Body of pancreas (tissue), 4 donors: ENCODE data around the gene NIPA2. TPM values are rescaled to one million over a fixed set of nuclear protein-coding genes. Genes with fewer than 3 reads are reported as not detected.

Experiments
- ATAC-seq: fragments of 150-250 bp; one replicate; pipeline ENCODE4 v1.9.1; 2016
- DNase-seq, 4 donors: peaks; one replicate each; pipeline ENCODE4 v3.0.0-alpha.2; 2019
- H3K27ac ChIP-seq, 4 donors: fragments of 200-600 bp; sonication (generic); 1 replicate in 3 of 4; 2 replicates in 1 of 4; pipeline versions ENCODE4 v1.5.1 to v1.6.1; 2016 to 2019; ENCODE audit warnings: mild to moderate bottlenecking in 1 of 4, mixed read lengths in 1 of 4, moderate library complexity in 1 of 4
- H3K27me3 ChIP-seq, 2 donors: fragments of 200-600 bp; sonication (generic); one replicate each; pipeline ENCODE4 v1.6.0; 2016; ENCODE audit warnings: mild to moderate bottlenecking in 1 of 2
- H3K36me3 ChIP-seq, 2 donors: fragments of 200-600 bp; sonication (generic); replicated peaks in 1 of 2; 2 replicates each; pipeline ENCODE4 v1.5.1; 2016; ENCODE audit warnings: low read depth in 2 of 2; ENCODE audit not compliant: insufficient read depth in 1 of 2
- H3K4me1 ChIP-seq: fragments of 200-600 bp; sonication (generic); one replicate; pipeline ENCODE4 v1.6.0; 2016
- H3K4me3 ChIP-seq, 2 donors: fragments of 200-600 bp; sonication (generic); 1 replicate in 1 of 2; 2 replicates in 1 of 2; pipeline ENCODE4 v1.5.1; 2016 to 2019
- H3K9me3 ChIP-seq, 3 donors: fragments of 200-600 bp; sonication (generic); 1 replicate in 2 of 3; 2 replicates in 1 of 3; pipeline ENCODE4 v1.5.1; 2016
- CTCF ChIP-seq, 7 experiments: fragments of 450-650 bp in 4 of 7; fragments of 200-600 bp in 3 of 7; sonication (generic) in 3 of 7; IDR thresholded peaks; one replicate each; pipeline ENCODE4 v1.5.1; 2016 to 2019; ENCODE audit warnings: antibody characterized with exemption in 7 of 7
- POLR2A ChIP-seq, 3 donors: fragments of 450-650 bp; IDR thresholded peaks; one replicate each; pipeline ENCODE4 v1.6.1; 2016; ENCODE audit warnings: antibody characterized with exemption in 3 of 3, mild to moderate bottlenecking in 2 of 3
- WGBS, 2 donors: methylation state at CpG; one replicate each; pipeline ENCODE4 v1.1.5; 2017; 5-methylcytosine and 5-hydroxymethylcytosine counted together
- intact Hi-C: fragments of 100-400 bp; cut with DNase I; formaldehyde crosslinking; loops from one replicate; pipeline ENCODE4 v1.15.1; 2023
- total RNA-seq, 2 donors: library from RNA; depleted of rRNA; stranded (reverse); fragments of >200 nt; gene quantifications; one replicate each; pipeline ENCODE4 v1.1.0, GENCODE V29; 2016

NIPA2 gene
- total RNA-seq, 2 donors from 2014 or later = 21.8 to 37.2 TPM

- 75 to 87% methylated on average over 1 of the region's 1 CpG for WGBS, 2 donors
- Histone ChIP-seq H3K27me3 (no peaks in the 10 kb centered on the region), H3K4me3 (no peak overlapping the region), H3K36me3 (peaks cover 0 to 17% of the 10 kb centered on the region in 2 donors), H3K4me1 (no peaks in the 10 kb centered on the region), H3K9me3 (no peaks in the 10 kb centered on the region), H3K27ac (no peak overlapping the region)
- ATAC-seq (no peak), DNase-seq (no peak)
- intact Hi-C loops = no loop called here
- no peak for TF ChIP-seq POLR2A (IDR thresholded peaks at IDR 0.05)
- TF ChIP-seq CTCF (IDR thresholded peaks at IDR 0.05) = no peak
Measured at GRCh38 chr15:22827125-22827524, 11.3 kb upstream of the NIPA2 start.

- H3K9me3 ChIP-seq = no peaks in the 10 kb centered on the region
- DNase-seq = peak in 1 of 4 donors; percentile 26
- intact Hi-C loops = no loop called here
- no peak for ATAC-seq
- no peak overlapping the region for H3K4me3 ChIP-seq
- H3K27ac ChIP-seq = no peak overlapping the region
- TF ChIP-seq POLR2A (IDR thresholded peaks at IDR 0.05) (no peak), CTCF (IDR thresholded peaks at IDR 0.05) (no peak)
- 75 to 80% methylated on average over 1 of the region's 1 CpG for WGBS, 2 donors
- no peaks in the 10 kb centered on the region for H3K4me1 ChIP-seq
- H3K27me3 ChIP-seq = no peaks in the 10 kb centered on the region
- H3K36me3 ChIP-seq = no peaks in the 10 kb centered on the region
Measured at GRCh38 chr15:22831473-22831872, 7.0 kb upstream of the NIPA2 start.

- Histone ChIP-seq H3K27ac (peak overlapping the region; percentile 86 to 96 (median 95)), H3K36me3 (no peaks in the 10 kb centered on the region), H3K4me3 (peak overlapping the region; percentile 24 to 64), H3K9me3 (no peaks in the 10 kb centered on the region), H3K4me1 (peaks cover 19% of the 10 kb centered on the region), H3K27me3 (no peaks in the 10 kb centered on the region)
- ATAC-seq (no peak), DNase-seq (no peak)
- TF ChIP-seq POLR2A (IDR thresholded peaks at IDR 0.05) = no peak
- TF ChIP-seq CTCF (IDR thresholded peaks at IDR 0.05) = no peak
- intact Hi-C loops = no loop called here
- WGBS, 2 donors = 0% methylated on average over 16 of the region's 16 CpGs
Measured at GRCh38 chr15:22839046-22839695, 705 bp downstream of the NIPA2 start.

GRCh38 chr15:22844421-22845288, 6.2 kb downstream of the NIPA2 start:
- H3K36me3 ChIP-seq = peaks cover 0 to 2% of the 10 kb centered on the region in 2 donors
- no peak for TF ChIP-seq CTCF (IDR thresholded peaks at IDR 0.05)
- no peak for TF ChIP-seq POLR2A (IDR thresholded peaks at IDR 0.05)
- H3K9me3 ChIP-seq = no peaks in the 10 kb centered on the region
- peaks cover 24% of the 10 kb centered on the region for H3K4me1 ChIP-seq
- WGBS, 2 donors = 77% methylated on average over 19 of the region's 19 CpGs
- DNase-seq = no peak
- H3K27me3 ChIP-seq = no peaks in the 10 kb centered on the region
- no peak overlapping the region for H3K27ac ChIP-seq
- no peak for ATAC-seq
- intact Hi-C loops = no loop called here
- H3K4me3 ChIP-seq = no peak overlapping the region
